Activated T-cell treated with anti-CD3 and anti-CD28 coated beads for 1 hour (primary cell): Measurements from ENCODE around the gene TRAF3.

Experiments used
- DNase-seq: peaks from one replicate; pipeline ENCODE4 v3.0.0-alpha.2; 2020; ENCODE audit warnings: low read depth

Gene TRAF3

DNA sequence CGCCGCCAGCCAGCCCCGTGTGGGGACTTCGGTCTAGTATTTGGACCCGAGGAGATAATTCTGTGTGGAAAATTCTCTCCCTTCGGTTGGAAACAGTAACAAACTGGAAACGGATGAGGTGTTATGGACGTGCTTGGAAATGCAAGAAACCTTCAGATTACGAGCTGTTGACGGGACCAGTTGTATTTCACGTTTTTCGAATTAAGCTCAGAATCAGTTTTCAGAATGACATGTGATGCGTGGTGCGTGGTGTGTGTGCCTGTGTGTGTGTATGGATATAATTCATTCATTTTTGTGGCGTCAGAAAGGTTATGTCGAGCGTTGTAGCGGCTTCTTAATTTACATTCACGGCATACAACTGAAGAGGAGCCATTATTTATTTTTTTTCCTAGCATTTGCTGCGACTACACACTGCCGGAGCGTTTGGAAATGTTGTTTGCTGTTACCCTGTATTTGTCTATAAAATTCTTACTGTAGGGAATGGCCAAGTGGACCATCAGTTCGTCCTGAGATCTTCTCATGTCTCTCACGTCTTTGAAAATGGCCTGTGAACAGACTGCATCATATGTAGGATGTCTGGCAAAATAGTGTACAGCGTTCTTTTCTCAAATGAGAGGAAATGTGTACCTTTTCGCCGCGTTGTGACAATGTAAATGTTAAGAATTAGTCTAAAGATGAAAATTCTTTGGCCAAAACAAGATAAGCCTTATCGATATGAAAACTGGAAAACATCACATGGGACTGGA is 1.3 kb downstream of the TRAF3 start:
- DNase-seq: no peak

DNA sequence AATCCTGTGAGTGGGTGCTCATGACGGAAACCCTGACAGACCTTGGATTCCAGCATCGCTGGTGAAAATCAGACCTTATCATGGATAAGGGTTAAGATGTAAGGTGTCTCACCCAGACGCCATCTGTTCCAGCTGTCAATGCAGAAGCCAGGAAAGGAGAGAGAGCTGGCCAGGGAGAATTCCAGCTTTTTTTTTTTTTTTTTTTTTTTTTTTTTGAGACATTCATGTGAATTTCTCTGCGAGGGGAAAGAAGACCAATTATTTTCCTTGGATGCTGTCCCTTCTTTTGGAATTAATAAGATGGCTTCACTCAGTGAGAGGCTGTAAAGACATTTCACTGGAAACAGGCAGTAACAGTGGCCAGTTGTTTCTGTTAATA is 1.8 kb downstream of the TRAF3 start:
- no peak for DNase-seq

DNA sequence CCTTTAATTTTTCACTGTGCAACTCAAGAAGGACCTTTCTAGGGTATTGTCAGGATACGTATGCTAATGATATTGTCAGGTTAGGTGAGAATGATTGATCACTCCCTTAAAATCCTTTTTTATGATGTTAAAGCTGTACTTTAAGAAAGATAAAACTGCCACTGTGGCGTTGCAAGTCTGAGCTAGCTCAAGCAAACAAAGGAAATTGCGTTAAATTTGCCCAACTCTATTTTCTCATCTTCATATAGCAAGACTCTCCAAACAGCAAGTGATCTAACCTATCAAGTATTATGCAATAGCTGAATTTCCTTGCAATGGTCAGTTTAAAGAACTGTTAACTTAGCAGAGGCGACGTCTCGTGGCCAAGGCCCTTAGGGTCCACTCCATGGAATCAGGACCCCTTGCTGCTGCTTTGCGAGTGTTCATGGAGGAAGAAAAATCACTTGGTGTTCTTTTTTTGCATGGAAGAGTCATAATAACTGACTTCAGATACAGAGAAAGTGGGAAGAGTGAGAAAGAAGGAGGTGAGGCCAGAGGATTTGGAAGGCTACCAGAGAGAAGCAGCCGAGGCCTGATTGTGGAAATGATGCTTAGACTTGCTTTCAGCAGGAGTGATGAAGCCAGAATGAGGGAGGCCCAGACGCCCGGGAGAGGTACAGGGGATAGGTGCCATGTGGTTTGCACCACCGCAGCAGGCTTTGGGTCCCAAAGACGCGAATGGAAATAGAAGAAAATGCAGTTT is 2.5 kb downstream of the TRAF3 start:
- no peak for DNase-seq

DNA sequence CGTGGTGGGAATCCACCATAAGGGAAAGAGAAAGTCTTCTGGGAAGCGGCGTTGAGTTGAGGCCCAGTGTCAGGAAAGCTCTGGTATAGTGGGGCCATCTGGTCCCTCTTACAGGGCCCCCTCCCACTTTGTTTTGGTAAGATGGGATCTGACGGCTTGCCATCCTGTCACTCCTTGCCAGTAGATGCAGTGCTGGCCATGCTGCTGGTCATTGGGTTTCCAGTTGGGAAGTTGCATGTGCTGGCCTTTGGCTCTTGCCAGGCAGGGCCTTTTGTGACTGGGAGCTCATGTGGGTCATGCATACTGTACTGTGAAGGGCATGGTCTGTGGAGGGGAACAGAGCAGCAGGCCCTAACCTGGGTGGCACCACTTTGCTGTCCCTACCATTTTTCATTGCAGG is 3.8 kb downstream of the TRAF3 start:
- DNase-seq: no peak

DNA sequence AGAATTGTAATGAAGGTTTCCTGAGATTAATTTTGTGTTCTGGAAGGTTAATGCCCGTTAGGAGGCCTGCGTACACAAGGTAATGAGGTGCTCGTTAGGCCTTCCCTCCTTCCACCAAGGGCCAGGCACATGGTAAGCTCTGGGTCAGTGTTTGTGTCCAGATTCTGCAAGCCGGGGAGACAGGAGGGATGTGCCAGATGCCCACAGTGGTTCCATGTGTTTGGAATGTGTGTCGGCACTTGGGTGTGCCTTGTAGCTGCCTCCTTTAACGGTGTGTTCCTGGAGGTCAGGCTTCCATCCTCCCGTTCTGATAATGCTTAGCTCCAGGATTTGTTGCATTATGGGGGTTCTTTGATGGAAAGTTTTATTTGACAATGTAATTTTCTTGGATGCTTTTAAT is 5.7 kb downstream of the TRAF3 start:
- no peak for DNase-seq

DNA sequence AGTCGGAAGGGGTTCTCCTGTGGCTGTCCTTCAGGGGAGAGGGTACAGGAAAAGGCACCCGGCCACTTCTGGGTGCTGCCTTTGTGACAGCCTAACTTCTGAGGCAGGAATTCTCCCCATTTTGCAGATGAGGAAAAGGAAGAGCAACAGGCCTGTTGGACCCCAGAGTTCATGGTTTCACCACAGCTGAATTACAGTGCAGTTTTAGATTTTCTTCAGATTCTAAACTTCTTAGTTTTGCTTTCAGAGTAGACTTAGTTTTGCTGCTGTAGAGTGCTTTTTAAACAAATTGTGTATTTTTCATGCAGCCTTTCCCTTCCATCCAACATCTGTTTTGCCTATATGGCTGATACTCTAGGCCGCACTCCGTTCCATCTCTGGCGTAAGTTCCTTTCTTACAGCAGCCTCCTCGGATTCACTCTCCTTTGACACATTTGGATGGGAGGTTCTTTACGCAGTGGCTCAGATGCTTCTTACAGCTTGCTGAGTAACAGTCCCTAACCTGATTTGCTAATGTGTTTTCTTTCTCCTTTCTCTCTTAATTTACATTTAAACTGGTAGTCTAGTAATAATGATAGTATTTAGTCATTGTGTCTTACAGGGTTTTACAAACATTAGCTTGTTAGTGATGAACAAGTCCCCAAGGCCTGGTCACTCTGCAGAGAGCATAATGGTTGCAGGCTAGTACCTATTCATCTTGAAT is 7.8 kb downstream of the TRAF3 start:
- no peak for DNase-seq

DNA sequence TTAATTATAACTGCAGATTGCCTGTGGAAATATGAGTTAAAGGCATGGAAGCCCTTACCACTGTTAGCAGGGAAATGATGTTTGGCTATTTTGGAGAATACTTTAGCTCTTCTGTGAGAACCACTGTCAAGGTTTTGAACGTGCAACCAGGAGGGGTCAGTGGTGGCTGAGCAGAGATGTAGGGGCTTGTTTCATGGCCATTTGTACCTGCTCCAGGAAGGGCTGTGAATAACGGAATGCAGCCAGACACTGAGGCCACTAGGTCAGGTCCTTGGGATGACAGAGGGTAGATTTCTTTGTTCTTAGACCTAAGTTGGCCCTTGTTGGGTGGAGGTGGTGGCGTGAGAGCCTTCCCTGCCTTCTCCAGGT is 8.3 kb downstream of the TRAF3 start:
- DNase-seq: no peak

DNA sequence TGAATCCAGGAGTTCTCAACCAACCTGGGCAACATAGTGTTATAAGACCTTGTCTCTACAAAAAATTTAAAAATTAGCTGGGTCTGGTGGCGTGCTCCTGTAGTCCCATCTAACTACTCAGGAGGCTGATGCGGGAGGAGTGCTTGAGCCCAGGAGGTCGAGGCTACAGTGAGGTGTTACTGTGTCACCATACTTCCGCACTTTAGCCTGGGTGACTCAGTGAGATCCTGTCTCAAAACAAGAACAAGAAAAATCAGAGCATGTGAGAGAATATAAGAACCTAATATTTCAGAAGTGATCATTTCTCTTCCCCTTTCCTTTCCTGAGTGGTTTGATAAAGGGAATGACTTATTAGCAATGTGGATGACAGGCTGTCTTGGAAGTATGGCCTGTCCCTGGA is 9.5 kb downstream of the TRAF3 start:
- DNase-seq: no peak

DNA sequence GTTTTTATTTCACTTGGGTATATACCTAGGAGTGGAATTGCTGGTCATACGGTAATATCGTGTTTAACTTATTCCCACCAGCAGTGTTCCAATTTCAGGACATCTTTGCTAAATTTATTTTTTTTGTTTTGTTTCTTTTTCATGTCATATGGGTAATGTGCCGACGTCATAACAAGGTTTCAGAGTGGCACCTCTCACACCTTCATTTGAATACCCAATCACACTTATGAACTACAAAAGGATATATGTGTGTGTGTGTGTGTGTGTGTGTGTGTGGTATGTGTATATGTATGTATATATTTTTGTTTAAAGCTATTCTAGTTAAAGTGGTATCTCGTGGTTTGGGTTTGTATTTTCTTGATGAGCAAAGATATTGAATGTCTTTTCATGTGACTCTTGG is 12.1 kb downstream of the TRAF3 start:
- no peak for DNase-seq

DNA sequence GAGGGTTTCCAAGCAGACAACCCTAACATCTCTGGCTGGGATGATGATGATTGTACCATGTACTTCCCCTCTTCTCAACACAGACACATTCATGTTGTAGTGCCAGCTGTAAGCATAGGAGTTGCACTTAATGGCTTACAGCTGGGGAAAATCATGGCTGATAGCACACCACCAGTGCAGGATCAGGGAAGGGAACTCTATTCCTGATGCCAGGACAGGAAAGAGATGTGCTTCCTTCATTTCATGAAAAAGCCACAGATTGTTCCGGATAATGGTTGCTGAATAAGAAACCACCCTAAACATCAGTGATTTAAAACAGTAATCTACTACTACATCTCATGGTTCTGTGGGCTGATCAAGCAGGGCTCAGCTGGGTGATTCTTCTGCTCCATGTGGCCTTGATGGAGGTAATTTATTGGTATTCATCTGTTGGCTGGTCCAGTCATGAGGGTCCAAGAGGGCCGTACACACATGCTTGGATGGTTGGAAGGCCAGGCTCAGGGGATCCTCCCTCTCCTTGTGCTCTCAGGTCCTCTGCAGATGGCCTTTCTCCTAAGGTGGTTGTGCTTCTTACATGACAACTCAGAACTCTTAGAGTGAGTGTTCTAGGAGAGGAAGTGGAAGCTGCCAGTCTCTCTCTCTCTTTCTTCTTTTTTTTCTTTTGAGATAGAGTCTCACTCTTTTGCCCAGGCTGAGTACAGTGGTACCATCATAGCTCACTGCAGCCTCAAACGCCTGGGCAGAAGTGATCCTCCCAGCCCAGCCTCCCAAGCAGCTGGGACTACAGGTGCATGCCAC is 16.5 kb downstream of the TRAF3 start:
- no peak for DNase-seq

DNA sequence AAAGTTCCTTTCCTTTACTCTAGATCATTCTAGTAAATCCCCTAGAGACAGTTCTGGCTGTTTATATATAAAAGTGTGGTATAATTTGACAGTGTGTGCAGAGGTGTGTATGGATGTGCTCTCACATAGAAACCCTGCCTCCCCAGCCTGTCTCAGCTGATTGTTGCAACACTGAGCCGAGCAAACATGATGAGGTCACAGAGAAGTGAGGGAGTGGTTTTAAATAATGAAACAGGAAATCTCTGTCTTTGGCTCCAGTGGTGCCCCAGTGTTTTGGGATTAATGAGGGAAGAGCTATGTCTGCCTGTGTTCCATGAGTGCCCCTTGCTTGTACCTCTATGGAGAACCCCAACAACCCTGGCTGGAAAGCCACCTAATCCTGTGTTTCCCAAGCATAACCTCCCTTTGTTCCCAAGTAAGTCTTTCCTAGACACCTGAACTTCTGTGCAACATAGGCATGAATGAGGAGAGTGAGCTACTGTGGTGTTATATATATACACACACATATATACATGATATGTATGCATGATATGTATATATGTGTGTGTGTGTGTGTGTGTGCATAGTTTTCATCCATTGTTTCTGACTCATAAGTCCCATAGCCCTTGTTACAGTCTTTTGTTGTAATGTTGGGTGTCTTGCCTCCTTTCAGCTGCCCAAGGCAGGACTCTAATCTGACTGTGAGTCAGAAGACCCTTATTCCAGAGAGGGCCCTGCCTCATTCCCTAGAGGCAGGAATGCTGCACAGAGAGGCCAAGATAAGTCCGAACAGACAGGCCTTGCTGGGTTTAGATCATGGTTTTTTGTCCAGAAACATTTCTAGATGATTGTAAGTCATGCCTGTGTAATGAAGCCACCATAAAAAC is 18.0 kb downstream of the TRAF3 start:
- DNase-seq: no peak

DNA sequence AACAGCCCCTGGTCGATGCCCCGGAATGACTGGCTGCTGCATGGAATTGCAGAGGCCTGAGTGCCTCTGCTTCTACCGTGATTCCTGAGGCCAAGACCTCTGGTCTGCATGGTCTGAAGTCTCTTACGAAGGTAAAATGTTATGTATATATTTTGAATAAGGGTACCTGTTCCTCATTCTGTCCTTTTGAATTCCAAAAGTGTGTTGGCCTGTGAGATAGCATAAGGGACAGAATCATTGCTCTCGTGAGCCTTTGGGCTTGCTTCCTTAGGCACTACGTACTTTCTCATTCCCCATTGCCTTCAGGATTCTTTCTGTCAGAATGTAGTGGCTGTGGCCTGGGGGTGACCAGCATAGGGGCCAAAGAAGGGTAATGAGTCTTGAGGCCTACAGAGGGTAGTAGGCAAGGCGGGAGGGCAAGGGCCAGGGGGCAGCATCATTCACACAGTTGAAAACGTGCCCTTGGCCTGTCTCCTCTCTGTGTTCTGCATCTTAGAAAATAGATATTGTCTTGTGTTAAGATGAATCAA is 19.5 kb downstream of the TRAF3 start:
- no peak for DNase-seq

DNA sequence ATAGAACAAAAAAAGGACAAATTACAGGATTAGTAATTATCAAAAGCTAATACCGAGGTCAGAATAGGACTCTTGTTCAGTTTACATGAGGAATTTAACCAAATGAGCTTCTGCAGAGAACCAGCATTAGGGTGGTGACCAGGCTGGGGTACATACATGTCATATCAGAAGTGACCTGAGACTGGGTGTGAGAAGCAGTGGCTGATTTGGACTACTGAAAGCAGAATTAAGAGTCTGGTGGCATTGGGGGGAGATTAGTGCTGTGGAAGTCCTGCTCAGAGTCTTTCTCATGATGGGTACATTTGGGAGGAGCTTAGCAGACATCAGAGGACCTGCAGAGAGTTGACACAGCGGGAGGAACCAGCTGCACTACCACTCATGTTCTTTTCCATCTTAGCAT is 21.7 kb downstream of the TRAF3 start:
- DNase-seq: no peak

DNA sequence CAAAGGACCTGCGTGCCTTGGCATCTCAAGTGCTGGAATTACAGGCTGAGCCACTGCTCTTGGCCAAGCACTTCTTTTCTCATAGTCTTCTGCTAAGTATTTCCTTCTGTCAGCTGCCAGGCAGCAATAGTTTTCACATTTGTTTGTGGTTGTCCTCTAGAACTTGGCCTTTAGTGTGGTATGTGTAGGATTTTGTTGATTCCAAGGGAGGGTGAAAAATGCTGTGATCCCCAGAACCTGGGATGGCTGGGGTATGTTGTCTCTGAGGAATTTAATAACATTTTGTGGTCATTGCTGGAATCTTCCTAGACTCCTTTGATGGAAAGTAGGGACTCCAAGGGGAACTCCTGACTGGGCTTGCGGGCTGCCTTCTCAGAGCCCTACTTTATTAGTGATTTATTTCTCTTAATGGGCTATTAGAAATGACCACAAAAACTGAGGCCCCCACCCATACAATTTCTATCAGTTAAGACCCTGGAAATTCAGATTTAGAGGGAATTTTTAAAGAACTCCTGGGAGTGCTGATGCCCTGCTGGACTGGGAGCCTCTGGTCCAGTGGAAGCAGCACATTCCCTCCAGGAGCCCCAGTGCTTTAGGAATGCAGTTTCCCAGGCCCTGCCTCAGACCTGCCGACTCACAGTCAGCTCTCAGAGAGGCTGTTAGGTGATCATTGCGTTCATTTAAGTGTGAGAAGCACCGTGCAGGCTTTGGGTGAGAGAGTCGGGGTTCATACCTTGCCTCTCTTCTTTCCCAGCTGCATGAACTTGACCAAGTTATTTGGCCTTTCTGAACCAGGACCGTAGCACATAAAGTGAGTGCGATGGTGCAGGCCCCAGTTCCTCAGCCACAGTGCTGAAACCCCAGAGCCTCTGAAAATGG is 22.7 kb downstream of the TRAF3 start:
- no peak for DNase-seq

DNA sequence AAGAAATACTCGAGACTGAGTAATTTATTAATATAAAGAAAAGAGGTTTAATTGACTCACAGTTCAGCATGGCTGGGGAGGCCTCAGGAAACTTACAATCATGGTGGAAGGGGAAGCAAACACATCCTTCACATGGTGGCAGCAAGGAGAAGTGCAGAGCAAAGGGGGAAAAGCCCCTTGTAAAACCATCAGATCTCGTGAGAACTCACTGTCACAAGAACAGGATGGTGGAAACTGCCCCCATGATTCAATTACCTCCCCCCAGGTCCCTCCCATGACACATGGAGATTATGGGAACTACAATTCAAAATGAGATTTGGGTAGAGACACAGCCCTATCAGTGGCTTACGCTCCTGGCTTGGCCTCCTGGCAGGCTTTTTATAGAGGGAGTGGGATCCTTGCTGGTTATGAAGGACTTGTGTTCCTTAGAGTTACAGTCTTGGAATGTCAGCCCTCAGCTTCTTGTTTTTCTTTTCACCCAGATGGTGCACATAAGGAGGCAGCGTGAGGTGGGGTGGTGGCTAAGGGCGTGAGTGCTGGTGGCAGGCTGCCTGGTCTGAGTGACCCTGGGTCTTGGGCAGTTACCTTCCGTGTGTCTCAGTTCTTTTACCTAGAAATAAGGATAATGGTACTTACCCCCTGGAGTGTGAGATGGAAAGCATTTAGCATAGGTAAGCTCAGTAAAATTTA is 25.7 kb downstream of the TRAF3 start:
- no peak for DNase-seq

DNA sequence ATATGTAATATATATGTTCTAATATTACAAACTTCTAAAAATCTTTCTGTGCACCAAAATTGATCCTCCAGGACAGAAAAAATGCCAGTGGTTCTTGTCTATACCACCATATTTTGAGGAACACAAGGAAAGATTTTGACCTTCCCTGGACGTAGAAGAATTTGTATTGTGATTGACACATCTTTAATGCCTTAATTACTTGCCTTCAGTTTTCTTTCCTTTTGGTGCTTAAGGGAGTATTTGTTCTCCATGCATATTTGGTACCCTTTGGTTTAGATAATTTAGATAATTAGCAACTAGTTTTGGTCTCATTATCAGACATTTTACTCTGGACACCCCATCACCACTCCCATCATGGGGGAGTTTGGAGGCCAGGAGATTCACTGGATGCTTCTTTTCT is 27.6 kb downstream of the TRAF3 start:
- no peak for DNase-seq

DNA sequence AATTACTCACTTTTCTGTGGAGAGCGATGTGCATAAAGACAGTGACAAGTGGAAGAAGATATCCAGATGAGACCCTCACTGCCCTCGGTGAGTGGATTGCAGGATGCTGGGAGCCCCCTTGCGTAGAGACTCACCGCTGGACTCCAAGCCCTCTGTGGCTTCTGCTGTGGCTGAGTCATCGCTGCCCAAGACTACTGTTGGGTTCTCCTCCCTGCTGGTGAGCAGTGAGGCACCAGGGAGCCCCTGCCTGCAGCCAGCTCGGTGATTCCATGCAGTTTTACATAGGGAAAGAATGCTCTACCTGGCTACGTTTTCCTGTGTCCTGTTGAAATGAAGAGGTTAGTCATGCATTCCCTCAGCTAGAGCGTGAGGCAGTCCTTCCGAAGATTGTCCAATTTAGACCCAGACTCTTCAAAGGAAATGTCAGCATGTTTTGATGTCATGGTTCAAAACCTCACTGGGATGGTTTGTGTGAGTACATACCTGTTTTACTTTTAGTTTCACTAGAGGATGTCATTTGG is 28.2 kb downstream of the TRAF3 start:
- peak; percentile 15 for DNase-seq

DNA sequence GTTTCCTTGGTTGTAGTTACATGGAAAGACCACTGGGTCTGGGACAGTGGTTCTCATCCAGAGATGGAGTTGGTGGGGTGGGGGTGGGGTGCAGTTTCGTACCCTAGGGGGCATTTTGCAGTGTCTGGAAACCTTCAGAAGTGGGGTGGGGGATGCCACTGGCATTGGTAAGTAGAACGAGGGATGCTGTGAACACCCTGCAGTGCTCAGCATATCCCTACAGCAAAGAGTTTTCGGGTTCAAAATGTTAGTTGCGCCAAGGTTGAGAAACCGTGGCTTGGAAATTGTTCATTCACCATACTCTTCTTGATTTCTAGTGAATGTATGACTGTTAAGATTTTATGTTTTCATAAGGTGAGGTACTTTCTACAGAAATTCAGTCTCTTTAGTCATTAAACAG is 28.7 kb downstream of the TRAF3 start:
- DNase-seq: no peak

DNA sequence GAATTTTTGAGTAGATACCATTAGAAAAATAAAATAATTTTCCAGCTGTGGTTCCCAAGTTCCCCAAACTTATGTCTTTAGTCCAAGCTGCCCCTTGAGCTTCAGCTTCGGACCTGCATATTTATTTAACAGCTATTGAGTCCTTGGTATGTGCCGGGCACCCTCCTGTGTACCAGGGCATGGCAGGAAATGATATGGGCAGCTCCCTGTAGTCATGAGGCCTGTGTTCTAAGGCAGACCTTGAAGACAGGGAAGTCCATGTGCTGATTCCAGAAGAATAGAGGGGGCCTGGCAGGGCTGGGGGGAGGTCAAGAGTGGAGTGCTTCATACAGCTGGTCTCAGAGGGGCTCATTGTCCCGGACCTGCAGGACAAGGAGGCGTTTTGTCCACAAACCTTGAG is 29.2 kb downstream of the TRAF3 start:
- no peak for DNase-seq
